Measurements from ENCODE around the gene TRUB2.

GRCh38 chr9:128282500-128282899 lies 39.7 kb downstream of the TRUB2 start:
- TF ChIP-seq POLR2AphosphoS5 (IDR thresholded peaks at IDR 0.05; ENCODE audit: low read depth, low read length) = no peak
- TF ChIP-seq LCORL (IDR thresholded peaks at IDR 0.05) = no peak
- no peak for TF ChIP-seq LCORL (CRISPR knock-in tag; IDR thresholded peaks at IDR 0.05)
- TF ChIP-seq SKIL (CRISPR knock-in tag; IDR thresholded peaks at IDR 0.05; ENCODE audit: borderline replicate concordance) = no peak
- no peak for TF ChIP-seq ZBTB33 (CRISPR knock-in tag; IDR thresholded peaks at IDR 0.05)
- no peak for TF ChIP-seq MAZ (IDR thresholded peaks at IDR 0.05; ENCODE audit: borderline replicate concordance, low read depth, low read length)
- no peak for TF ChIP-seq MAZ (CRISPR knock-in tag; IDR thresholded peaks at IDR 0.05; ENCODE audit: low read depth)
- no peak for TF ChIP-seq NR1H2 (CRISPR knock-in tag; IDR thresholded peaks at IDR 0.05; ENCODE audit: borderline replicate concordance, low read depth)
